ENCODE data around the gene IL1RAPL1.

DNA sequence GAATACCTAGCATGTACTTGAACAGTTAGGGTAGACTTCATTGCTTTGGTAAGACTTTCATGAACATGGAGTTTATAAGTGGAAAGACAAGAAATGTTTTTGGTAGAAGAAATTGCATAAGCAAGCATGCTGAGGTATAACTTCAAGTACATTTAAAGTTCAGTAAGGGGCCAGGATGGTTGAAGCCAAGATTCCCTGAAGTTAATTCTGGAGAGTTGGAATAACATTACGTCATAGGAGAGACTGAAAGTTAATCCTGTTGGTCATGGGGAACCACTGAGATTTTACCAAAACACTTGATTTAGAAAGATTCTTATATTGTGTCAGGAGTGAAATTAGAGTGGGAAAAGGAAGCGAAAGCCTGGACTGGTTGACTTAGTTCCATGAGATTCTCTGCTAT lies 860.6 kb downstream of the IL1RAPL1 start:
- TF ChIP-seq TAF1 (IDR thresholded peaks at IDR 0.05; ENCODE audit: control insufficient read depth, extremely low read depth, insufficient read depth, low read length, severe bottlenecking): no peak
- TF ChIP-seq XRCC5 (IDR thresholded peaks at IDR 0.05; ENCODE audit: low read depth, low read length): no peak
- no peak for TF ChIP-seq RAD51 (IDR thresholded peaks at IDR 0.05; ENCODE audit: borderline replicate concordance, low read depth)
- TF ChIP-seq MYNN (IDR thresholded peaks at IDR 0.05): no peak
- no peak for TF ChIP-seq MYNN (CRISPR knock-in tag; IDR thresholded peaks at IDR 0.05)
- TF ChIP-seq, protein P1, sequence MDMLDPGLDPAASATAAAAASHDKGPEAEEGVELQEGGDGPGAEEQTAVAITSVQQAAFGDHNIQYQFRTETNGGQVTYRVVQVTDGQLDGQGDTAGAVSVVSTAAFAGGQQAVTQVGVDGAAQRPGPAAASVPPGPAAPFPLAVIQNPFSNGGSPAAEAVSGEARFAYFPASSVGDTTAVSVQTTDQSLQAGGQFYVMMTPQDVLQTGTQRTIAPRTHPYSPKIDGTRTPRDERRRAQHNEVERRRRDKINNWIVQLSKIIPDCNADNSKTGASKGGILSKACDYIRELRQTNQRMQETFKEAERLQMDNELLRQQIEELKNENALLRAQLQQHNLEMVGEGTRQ (CRISPR knock-in tag; IDR thresholded peaks at IDR 0.05): no peak
- TF ChIP-seq, protein P2, sequence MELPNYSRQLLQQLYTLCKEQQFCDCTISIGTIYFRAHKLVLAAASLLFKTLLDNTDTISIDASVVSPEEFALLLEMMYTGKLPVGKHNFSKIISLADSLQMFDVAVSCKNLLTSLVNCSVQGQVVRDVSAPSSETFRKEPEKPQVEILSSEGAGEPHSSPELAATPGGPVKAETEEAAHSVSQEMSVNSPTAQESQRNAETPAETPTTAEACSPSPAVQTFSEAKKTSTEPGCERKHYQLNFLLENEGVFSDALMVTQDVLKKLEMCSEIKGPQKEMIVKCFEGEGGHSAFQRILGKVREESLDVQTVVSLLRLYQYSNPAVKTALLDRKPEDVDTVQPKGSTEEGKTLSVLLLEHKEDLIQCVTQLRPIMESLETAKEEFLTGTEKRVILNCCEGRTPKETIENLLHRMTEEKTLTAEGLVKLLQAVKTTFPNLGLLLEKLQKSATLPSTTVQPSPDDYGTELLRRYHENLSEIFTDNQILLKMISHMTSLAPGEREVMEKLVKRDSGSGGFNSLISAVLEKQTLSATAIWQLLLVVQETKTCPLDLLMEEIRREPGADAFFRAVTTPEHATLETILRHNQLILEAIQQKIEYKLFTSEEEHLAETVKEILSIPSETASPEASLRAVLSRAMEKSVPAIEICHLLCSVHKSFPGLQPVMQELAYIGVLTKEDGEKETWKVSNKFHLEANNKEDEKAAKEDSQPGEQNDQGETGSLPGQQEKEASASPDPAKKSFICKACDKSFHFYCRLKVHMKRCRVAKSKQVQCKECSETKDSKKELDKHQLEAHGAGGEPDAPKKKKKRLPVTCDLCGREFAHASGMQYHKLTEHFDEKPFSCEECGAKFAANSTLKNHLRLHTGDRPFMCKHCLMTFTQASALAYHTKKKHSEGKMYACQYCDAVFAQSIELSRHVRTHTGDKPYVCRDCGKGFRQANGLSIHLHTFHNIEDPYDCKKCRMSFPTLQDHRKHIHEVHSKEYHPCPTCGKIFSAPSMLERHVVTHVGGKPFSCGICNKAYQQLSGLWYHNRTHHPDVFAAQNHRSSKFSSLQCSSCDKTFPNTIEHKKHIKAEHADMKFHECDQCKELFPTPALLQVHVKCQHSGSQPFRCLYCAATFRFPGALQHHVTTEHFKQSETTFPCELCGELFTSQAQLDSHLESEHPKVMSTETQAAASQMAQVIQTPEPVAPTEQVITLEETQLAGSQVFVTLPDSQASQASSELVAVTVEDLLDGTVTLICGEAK (IDR thresholded peaks at IDR 0.05): no peak
- TF ChIP-seq, protein P2 (CRISPR knock-in tag; IDR thresholded peaks at IDR 0.05): no peak
- no peak for TF ChIP-seq POLR2AphosphoS5 (IDR thresholded peaks at IDR 0.05; ENCODE audit: control insufficient read depth, insufficient read depth, low read depth, low read length)
- no peak for TF ChIP-seq SIN3A (IDR thresholded peaks at IDR 0.05; ENCODE audit: borderline replicate concordance in 2 of 2, control insufficient read depth in 1 of 2, low read depth in 2 of 2, low read length in 2 of 2)
- TF ChIP-seq ZBTB7A (IDR thresholded peaks at IDR 0.05; ENCODE audit: borderline replicate concordance, control insufficient read depth, low read depth, low read length): no peak
- TF ChIP-seq, protein P3, sequence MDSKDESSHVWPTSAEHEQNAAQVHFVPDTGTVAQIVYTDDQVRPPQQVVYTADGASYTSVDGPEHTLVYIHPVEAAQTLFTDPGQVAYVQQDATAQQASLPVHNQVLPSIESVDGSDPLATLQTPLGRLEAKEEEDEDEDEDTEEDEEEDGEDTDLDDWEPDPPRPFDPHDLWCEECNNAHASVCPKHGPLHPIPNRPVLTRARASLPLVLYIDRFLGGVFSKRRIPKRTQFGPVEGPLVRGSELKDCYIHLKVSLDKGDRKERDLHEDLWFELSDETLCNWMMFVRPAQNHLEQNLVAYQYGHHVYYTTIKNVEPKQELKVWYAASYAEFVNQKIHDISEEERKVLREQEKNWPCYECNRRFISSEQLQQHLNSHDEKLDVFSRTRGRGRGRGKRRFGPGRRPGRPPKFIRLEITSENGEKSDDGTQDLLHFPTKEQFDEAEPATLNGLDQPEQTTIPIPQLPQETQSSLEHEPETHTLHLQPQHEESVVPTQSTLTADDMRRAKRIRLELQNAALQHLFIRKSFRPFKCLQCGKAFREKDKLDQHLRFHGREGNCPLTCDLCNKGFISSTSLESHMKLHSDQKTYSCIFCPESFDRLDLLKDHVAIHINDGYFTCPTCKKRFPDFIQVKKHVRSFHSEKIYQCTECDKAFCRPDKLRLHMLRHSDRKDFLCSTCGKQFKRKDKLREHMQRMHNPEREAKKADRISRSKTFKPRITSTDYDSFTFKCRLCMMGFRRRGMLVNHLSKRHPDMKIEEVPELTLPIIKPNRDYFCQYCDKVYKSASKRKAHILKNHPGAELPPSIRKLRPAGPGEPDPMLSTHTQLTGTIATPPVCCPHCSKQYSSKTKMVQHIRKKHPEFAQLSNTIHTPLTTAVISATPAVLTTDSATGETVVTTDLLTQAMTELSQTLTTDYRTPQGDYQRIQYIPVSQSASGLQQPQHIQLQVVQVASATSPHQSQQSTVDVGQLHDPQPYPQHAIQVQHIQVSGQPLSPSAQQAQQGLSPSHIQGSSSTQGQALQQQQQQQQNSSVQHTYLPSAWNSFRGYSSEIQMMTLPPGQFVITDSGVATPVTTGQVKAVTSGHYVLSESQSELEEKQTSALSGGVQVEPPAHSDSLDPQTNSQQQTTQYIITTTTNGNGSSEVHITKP (IDR thresholded peaks at IDR 0.05; ENCODE audit: partially characterized antibody): no peak
- no peak for TF ChIP-seq POLR2A (conservative IDR thresholded peaks at IDR 0.05)
- no peak for TF ChIP-seq CREM (IDR thresholded peaks at IDR 0.05; ENCODE audit: low read depth)
- no peak for TF ChIP-seq MEIS2 (IDR thresholded peaks at IDR 0.05; ENCODE audit: partially characterized antibody)
- TF ChIP-seq HNRNPL (IDR thresholded peaks at IDR 0.05; ENCODE audit: low read depth, low read length): no peak

Data from K562 (cell line).